Endothelial cell of hepatic sinusoid (primary cell): ENCODE data around the gene PIK3R6.
"Not testable (repeated sequence)": the region's sequence is repeated elsewhere in the genome, so short reads cannot be mapped to it uniquely, and the experiment has no call there.

Experiments used
- in situ Hi-C: cut with HindIII; loops from 2 replicates; pipeline ENCODE4 v1.10.0; 2017; ENCODE audit warnings: low sequenced_read_pairs

Gene PIK3R6

DNA sequence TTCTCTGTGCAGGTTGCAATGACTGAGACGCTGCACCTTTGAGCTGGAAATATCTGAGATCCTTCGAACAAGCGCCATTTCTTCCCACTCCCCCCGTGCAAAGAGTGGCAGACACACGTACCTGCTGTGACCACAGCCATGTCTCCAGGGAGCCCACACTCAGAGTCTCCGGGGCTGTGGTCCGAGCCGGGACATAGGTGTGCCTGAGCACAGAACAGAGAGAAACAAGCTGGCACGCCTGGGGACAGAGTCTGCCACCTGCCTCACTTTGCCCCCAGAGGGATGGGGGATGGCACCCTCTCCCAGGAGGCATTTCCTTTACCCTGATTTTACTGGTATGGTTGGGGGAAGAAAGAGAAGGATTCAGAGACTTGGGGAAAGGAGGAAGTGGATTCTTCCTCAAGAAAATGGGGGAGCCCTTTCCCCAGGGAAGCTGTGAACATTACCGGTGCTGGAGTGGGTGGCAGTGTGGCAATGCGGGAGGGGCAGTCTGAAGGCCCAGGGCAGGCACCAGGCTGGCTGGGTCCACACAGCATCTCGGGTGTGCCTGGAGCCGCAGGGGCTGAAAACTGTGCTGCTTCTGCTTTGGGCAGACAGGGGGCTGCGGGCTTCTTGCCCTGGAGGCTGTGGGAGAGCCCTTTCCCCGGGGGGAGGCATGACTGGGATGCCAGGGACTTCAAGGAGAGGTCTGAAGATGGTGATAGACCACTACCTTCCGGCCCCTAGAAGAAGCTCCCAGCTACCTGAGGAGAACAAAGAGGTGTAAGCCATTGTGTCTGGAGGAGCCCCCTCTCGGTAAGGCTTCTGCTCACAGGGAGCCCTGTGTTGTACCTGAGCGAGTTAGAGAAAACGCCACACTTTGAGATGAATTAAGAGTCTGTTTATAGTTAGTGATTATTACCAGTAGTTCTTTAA lies 6.6 kb upstream of the PIK3R6 start:
- in situ Hi-C loops, result no loop called here

DNA sequence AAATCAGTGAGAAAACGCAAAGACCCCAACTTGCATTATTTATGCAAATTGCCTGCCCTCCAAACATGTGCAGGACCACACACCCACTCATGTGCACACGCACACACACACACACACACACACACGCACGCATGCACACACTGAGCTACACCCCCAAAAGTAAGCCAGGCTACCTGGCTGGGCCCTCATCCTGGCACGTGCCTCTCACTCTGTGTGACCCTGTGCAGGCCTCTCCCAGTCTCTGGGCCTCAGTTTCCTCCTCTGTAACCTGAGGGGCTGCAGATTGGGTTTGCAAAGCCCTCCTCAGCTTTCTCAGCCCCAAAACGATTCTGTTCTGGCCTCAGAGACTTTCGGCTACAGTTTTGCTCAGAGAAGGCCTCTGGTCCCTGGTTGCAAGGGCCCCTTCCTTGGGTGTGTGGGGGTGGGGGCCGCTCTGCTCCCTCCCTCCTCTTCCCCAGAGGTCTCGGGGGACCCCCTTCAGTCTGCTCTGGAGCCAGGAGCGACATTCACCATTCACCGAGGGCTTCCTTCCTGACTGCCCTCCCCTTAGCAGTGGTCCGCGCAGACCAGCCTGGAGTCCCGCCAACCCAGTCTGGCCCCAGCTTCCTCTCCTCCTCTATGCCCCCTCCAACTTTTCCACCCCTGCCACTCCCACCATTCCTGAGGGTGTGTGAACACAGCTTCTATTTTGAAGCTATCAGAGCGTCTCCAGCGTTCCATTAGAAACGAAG lies 5.4 kb upstream of the PIK3R6 start:
- in situ Hi-C loops, result no loop called here

DNA sequence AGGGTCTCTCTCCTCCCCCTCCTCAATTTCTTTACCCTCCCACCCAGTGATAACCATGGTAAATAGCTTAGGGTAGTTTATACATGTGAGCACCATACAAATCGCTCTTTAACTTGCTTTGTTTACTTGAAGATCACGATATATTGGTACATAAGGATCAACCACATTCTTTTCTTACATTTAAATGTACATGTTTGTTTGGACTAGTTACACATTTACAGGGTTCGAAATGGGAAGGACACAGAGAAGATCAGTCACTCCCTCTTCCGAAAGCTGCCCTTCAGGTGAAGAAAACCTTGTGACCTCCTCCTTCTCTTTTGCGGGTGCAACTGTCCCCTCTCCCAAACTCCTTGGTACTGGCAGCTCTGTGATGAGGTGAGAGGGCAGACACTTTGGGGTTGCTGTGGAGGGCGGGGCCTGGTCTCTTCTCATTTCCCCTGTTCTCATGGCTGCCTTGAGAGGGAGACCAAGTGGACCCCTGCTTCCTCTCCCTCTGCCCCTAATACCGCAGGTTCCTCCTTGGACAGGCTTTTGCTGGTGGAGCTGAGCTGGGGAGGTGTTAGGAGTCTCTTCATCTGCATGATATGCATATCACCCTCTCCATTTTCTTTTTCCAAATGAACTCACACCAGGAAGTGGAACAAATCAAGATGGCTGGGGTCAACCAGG lies 4.7 kb upstream of the PIK3R6 start:
- in situ Hi-C loops, result no loop called here

DNA sequence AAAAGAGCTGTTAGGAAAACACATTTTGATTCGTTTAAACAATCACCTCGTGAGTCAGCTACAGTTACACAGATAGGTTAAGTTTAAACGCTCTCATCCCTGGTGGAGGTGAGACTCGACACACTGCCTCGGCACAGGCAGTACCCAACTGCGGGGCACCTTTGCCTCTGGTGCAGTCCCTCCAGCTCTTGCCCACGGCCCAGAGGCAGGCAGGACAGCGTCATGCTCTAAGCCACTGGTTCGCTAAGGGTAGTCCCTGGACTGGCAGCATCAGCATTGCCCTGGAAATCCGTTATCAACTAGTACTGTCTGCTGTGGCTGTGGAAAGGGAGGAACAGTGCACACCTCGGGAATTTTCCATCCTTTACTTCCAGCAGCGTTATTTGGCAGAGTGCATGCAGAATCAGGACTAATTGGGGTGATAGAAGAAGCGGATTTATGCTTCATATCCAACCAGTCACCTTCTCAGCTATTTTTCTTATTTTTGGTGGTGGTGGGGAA lies 3.7 kb upstream of the PIK3R6 start:
- in situ Hi-C loops, result no loop called here

DNA sequence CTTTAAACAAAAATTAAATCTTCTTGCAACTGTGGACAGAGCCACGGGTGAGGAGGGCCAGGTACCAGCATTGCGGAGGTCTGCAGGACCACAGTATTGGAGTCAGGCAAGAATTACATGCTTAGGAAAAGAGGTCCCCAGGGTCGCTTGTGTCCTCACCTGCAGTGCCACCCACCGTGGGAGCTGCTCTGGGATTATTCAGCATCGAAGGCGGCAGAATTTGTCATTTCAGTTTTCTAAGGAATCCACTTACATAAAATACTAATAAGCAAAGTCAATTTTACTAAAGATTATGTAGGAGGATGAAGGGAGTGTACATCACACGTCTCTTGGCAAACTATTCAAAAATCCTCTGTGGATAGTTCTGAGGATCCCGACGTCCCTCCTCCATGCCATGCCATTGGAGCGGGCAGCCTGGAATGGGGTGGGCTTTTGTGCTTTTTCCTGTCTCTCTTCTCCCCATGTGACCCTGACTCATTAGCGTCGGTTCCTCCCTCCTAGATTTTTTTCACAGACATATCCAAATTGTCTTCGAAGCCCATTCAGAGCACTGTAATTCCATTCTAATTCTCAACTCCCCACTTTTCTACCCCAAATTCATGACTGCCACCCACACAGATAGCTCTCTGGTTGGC lies 3.0 kb upstream of the PIK3R6 start:
- in situ Hi-C loops, result no loop called here

DNA sequence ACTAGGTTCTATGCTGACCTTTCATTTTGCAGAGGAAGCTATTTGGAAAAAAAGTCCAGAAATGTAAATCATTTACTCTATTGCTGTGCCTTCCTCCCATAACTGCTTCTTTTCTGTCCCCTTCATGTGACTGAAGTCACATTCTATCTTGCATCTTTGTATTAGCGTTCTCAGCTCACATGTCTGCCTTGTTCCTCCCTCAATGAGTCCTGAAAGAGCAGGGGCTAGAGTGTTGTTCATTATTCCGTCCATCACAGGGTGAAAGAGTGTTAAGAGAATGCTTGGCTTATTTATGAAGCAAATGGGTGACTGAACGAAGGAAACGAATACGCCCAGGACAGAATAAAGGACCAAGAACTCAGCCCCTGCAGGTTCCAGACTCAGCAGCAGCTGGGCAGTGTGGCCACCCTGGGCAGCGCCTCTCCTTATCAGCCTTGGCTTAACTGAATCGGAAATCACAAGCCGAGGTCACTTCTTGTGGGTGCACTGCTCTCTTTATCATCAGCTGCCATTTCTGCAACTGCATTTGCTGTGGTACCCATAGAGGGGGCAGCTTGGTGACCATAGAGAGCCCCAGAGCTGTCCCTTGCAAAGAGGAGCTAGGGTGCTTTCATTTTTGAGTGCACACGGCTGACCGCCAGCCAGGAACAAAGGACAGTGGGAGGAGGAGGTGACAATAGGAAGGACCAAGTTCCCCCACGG lies 1.8 kb upstream of the PIK3R6 start:
- in situ Hi-C loops, result no loop called here

DNA sequence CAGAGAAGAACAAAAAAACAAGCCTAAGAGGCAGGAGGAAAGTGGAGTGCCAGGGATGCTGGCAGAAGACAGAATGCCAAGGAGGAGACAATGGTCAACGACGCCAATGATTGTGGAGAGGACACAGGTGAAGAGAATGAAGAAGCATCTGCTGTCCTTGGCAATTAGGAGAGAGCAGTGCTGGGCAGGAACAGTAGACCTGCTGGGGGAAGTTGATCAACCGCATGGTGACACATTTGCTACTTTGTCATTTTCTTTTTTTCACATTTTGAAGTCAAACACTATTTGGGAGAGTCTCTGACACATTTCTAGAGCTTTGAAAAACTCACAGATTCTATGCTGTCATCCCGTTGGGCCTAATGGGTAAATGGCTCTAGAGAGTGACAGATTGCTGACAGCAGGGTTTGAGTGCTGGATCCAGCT lies 1.1 kb upstream of the PIK3R6 start:
- in situ Hi-C loops, result no loop called here

DNA sequence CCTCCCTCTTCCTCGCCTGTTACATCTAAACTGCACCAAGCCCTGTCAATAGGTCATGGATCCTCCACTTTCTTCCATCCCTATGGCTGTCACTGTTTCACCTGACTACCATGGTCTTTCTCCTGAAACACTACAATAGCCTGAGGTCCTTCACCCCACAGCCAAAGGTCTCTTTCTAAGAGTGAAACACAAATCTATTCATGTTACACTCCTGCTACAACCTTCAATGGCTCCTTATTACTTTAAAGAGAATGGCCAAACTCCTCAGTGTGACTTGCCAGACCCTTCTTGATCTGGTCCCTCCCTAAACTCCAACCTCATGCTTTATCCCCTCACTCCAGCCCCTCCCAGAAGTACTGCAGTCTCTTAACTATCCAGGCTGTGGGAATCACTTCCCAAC lies 618 bp upstream of the PIK3R6 start:
- in situ Hi-C loops, result no loop called here

DNA sequence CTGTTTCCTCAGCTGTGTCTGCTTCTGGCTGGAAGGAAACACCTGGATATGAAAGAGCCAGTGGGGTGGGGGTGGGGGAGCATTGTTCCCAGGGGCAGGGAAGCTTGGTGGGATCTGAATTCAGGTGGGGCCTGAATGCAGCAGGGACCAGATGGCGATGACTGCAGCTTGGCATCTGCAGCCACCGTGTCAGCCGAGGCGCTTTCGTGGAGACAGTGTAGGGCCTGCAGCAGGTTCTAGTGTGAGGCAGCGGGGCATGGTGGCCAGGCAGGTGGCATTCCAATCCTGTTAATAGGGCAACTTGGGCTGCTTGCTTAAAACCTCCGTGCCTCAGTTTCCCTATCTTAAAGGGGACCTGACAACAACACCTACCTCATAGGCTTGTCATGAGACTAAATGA lies 1.7 kb downstream of the PIK3R6 start:
- in situ Hi-C loops, result no loop called here

DNA sequence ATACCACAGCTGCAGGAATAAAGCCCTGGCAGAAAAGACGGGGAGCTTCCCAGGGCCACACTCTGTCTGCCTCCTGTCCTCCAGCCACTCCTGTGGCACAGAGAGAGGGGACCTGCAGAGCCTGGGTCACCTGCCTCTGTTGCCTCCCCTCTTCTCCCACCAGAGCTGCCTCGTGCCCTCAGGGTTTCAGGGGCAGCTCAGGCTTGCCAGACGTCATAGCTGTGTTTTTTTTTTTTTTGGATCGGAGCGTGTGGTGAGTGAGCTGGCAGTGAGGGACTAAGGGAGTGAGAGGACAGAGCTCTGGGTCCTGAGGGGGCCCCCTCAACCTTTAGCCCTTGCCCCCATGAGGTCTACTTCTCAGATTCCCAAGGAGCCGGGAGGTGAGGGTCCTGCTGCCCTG lies 2.1 kb downstream of the PIK3R6 start:
- in situ Hi-C loops, result no loop called here

DNA sequence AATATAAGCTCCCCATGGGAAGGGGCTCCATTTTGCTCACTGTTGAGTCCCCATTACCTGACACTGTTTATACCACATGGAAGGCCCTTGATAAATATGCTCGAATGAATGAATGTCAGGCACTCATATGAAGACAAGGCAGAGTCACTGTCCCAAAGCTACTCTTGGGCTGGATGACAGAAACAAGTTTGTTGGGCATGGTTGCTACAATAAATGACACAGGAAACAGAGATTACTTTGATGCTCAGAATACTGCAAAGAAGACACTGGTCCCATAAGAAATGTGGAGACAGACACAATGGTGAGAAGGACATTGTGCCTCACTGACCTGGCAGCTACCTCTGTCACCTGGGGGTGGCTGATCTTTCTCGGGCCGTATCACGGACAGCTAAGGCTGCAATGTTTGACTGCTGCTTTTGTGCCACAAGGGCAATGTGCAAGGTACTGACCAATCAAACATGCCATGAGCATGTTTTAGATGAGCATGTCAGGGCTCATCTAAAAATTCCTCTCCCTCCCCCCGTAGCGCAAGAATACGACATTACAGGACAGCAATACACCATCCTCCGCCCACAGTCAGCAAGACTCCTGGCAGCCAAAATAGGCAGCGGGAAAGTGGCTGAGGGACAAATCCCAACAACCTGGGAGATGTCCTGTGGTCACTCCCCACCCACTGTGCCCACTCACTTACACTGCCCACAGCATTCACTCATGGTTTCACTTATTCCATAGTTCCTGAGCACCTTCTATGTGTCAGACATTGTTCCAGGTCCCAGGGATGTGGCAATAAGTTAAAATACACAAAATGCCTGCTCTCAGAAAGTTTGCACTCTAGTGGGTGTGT lies 5.0 kb downstream of the PIK3R6 start:
- in situ Hi-C loops, result no loop called here

DNA sequence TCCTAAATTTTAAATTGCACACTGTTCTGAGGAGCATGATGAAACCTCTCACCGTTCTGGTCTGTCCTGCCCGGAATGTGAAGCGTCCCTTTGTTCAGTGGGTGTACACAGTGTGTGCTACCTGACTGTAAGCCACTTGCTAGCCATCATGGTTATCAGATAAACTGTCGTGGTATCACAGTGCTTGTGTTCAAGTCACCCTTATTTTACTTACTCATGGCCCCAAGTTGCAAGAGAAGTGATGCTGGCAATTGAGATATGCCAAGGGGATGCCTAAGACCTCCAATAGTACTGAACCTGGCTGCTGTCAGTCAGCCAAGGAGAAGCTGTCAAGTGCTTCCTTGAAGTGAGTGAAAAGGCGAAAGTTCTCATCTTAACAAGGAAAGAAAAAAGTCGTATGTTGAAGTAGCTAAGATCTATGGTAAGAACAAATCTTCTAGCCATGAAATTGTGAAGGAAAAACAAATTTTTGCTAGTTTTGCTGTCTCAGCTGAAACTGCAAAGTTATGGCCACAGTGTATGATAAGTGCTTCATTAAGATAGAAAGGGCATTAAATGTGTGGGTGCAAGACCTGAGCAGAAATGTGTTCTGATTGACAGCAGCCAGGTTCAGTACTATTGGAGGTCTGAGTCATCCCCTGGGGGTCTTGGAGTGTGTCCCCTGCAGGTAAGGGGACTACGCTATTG lies 5.8 kb downstream of the PIK3R6 start:
- in situ Hi-C loops, result no loop called here

DNA sequence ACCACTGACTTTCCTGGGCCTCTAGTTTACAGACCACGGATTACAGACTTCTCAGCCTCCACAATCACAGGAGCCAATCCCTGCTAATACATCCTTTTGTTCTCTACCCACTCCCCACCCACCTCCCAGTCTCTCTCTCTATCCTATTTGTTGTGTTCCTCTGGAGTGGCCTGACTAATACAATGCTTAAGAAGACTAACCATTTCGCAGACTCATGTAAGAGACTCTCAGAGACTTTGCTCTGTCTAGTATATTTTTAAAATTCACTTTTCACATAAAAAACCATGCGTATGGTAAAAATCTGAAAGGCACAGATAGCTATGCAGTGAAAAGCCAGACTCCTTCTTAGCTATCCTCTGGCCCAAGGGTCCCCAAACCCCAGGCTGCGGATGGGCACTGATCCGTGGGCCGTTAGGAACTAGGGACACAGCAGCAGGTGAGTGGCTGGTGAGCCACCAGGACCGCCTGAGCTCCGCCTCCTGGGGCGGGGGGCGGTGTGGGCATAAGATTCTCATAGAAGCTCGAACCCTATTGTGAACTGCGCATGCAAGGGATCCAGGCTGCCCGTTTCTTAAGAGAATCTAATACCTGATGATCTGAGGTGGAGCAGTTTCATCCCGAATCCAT lies 7.6 kb downstream of the PIK3R6 start:
- in situ Hi-C loops, result no loop called here

DNA sequence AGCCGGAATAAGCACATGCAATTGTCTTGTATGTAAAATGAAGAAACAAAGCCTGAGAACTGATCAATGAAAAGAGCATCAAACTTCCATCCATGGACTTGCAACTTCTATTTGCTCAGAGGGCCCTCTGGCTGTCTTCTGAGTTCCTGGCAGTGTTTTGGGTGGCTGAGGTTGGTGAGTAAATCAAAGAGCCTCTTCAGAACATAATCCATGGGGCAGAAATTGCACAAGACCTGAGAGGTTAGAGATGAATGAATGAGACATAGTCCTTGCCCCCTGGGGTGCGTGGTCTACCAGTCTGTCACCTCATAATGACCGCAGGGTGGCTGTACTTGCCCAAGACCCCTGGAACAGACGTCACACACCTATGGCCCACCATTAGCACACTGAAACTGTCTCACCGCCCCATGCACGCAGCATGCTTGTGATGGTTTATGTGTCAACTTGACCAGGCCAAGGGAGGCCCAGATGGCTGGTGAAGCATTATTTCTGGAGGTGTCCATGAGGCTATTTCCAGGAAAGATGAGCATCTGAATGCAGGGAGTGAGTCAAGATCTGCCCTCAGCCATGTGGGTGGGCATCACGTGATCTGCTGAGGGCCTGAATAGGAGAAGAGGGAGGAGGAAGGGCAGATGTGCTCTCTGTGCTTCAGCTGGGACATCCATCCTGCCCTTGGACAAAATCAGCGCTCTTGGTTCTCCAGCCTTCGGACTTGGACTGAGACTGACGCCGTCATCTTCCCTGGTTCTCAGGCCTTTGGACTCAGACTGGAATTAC lies 8.3 kb downstream of the PIK3R6 start:
- in situ Hi-C loops, result no loop called here

DNA sequence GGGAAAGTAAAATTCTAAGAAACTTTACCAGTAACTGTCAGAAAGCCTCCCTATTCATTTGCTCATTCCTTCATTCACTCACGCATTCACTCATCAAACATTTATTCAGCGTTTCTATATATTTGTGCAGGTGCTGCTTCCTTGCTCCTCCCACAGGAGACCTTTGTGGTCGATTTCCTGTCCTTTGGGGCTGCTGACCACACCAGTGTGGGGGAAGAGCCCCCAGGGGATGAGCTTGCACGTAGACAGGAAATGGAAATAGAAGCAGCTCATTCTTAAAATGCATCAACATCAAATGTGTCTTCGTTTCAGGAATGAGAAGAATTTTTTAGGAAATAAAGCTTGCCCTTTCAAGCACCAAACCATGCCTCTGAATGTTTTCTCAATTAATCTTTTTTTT lies 9.6 kb downstream of the PIK3R6 start:
- in situ Hi-C loops, result no loop called here

DNA sequence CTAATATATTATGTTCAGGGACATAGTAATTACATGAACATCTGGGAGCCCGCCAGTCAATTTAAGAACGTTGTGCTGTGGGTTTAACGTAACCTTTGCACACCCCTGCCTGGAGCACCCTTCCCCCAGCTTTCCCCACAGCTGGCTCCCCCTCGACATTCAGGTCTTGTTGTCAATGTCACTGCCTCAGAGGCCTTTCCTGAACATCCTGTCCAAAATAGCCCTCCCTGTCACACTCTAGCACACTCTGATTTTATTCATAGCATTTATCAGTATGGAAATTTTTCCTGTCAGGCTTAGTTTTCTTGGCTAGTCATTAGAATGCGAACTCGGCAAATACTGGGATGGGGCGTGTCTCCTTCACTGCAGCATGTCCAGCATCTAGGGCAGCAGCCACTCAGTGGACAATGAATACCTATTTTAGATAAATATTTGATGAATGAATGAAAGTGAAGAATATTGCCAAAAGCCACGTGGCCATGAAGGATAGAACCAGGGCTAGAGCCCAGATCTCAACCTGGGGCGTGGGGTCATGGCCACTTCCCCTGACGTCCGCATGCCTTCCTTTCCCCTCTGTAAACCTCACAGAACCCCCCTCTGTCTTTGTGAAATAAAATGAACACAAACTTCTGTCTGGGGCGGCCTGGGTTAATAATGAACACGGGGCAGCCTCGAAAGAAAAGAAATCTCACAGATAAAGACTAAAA lies 10.5 kb downstream of the PIK3R6 start:
- in situ Hi-C loops, result no loop called here

DNA sequence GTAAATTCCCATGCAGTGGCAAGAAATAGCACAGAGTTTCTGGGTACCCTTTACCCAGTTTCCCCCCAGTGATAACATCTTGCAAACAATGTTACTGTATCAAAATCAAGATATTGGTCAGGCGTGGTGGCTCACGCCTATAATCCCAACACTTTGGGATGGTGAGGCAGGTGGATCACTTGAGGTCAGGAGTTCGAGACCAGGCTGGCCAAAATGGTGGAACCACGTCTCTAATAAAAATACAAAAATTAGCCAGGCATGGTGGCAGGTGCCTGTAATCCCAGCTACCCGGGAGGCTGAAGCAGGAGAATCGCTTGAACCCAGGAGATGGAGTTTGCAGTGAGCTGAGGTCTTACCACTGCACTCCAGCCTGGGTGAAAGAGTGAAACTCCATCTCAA lies 11.3 kb downstream of the PIK3R6 start:
- in situ Hi-C loops, result not testable (repeated sequence)
